Measurements from ENCODE around the gene DPYD. TPM values are rescaled to one million over a fixed set of nuclear protein-coding genes. Genes with fewer than 3 reads are reported as not detected.

The DPYD gene
- total RNA-seq, 1 donor from 2014 or later = 8.1 TPM

DNA sequence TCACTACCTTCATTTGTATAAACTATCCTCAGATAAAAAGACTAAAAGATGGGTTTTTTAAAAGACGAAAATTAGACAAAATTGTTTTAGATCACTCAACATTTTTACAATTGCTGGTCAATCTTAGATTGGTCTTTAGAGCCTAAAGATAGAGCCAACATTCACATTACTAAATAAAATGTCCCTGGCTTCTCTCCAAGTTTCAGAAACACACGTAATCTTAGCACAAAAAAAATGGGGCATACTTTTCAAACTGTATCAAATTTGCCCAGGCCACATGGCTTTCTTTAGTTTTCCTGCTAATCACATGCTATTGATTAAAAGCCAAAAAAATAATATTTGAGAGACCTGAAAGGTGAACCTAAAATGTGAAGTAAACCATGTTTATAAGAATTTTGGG lies 288.1 kb downstream of the DPYD start:
- Mint-ChIP-seq H3K4me3 (ENCODE audit: low read depth) (no peak overlapping the region), H3K9me3 (ENCODE audit: low read depth) (no peaks in the 10 kb centered on the region), H3K27me3 (no peaks in the 10 kb centered on the region), H3K4me1 (ENCODE audit: low read depth) (peaks cover 14% of the 10 kb centered on the region), H3K36me3 (ENCODE audit: insufficient read depth) (no peaks in the 10 kb centered on the region), H3K27ac (no peak overlapping the region)
- TF ChIP-seq, protein P1, sequence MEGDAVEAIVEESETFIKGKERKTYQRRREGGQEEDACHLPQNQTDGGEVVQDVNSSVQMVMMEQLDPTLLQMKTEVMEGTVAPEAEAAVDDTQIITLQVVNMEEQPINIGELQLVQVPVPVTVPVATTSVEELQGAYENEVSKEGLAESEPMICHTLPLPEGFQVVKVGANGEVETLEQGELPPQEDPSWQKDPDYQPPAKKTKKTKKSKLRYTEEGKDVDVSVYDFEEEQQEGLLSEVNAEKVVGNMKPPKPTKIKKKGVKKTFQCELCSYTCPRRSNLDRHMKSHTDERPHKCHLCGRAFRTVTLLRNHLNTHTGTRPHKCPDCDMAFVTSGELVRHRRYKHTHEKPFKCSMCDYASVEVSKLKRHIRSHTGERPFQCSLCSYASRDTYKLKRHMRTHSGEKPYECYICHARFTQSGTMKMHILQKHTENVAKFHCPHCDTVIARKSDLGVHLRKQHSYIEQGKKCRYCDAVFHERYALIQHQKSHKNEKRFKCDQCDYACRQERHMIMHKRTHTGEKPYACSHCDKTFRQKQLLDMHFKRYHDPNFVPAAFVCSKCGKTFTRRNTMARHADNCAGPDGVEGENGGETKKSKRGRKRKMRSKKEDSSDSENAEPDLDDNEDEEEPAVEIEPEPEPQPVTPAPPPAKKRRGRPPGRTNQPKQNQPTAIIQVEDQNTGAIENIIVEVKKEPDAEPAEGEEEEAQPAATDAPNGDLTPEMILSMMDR (IDR thresholded peaks at IDR 0.05; ENCODE audit: unreplicated experiment) = no peak
- DNase-seq (ENCODE audit: low spot score, unreplicated experiment) = no peak

DNA sequence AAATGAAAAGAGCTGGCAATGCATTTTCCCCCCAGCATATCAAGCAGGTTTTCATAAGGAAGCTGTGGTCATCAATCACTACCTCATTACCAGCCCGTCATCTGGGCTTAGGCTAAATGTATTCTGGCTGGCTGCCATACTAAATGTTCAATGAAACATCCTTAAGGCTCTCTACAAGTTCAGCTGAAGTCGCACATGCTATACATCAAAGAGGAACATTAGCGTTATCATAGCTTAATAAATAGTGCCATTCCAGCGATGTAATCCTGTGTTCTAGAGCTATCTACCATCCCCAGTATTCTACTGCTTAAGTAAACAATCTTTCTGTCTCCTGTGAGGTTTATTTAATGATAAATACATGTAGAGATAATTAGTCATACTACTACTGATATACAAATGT lies 288.8 kb downstream of the DPYD start:
- Mint-ChIP-seq H3K27ac (no peak overlapping the region), H3K4me1 (ENCODE audit: low read depth) (peaks cover 14% of the 10 kb centered on the region), H3K4me3 (ENCODE audit: low read depth) (no peak overlapping the region), H3K27me3 (no peaks in the 10 kb centered on the region), H3K36me3 (ENCODE audit: insufficient read depth) (no peaks in the 10 kb centered on the region), H3K9me3 (ENCODE audit: low read depth) (no peaks in the 10 kb centered on the region)
- TF ChIP-seq, protein P1 (IDR thresholded peaks at IDR 0.05; ENCODE audit: unreplicated experiment) = no peak
- no peak for DNase-seq (ENCODE audit: low spot score, unreplicated experiment)

DNA sequence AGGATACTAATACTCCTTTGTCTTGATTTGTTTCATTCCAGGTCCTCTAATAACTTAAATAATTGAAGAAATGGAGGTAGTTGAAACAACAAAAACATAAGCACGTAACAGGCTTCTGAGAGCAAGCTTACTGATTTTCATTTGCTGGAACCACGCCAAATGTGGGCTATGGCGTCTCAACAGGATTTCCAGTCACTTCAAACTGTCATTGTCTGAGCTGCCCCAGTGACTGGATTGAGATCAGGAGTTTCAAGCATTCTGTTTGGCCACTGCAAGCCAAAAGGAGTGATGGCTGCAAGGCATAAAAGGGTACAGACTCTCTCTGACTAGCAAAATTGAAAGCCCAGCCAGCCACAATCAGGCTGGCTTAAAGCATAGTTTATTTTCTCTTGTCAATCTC lies 289.9 kb downstream of the DPYD start:
- H3K36me3 Mint-ChIP-seq (ENCODE audit: insufficient read depth) = no peaks in the 10 kb centered on the region
- H3K27ac Mint-ChIP-seq = no peak overlapping the region
- DNase-seq (ENCODE audit: low spot score, unreplicated experiment) = no peak
- no peak overlapping the region for H3K4me3 Mint-ChIP-seq (ENCODE audit: low read depth)
- H3K4me1 Mint-ChIP-seq (ENCODE audit: low read depth) = peaks cover 14% of the 10 kb centered on the region
- H3K9me3 Mint-ChIP-seq (ENCODE audit: low read depth) = no peaks in the 10 kb centered on the region
- TF ChIP-seq, protein P1 (IDR thresholded peaks at IDR 0.05; ENCODE audit: unreplicated experiment) = no peak
- H3K27me3 Mint-ChIP-seq = no peaks in the 10 kb centered on the region

DNA sequence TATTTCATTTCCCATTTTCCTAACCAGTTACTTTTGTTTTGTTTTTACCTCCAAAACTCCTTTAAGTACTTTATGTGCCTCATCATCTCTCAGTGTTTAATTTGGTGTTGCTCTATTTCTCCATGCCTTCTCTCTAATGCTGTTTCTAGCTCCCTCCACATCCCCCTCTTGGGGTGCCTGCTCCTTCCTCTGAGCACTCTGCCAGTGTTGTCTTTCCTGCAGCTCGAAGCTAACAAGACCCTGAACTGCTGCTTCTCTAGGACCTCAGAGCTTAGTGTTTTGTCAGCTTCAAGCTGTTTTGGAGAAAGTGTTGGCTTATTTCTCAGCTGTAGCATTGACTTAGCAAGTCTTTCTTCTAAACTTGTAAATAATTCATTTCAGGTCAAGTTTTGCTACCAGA lies 290.6 kb downstream of the DPYD start:
- no peak overlapping the region for H3K4me3 Mint-ChIP-seq (ENCODE audit: low read depth)
- H3K36me3 Mint-ChIP-seq (ENCODE audit: insufficient read depth) = no peaks in the 10 kb centered on the region
- no peak for DNase-seq (ENCODE audit: low spot score, unreplicated experiment)
- TF ChIP-seq, protein P1 (IDR thresholded peaks at IDR 0.05; ENCODE audit: unreplicated experiment) = no peak
- H3K9me3 Mint-ChIP-seq (ENCODE audit: low read depth) = no peaks in the 10 kb centered on the region
- H3K27me3 Mint-ChIP-seq = no peaks in the 10 kb centered on the region
- peaks cover 14% of the 10 kb centered on the region for H3K4me1 Mint-ChIP-seq (ENCODE audit: low read depth)
- H3K27ac Mint-ChIP-seq = no peak overlapping the region

DNA sequence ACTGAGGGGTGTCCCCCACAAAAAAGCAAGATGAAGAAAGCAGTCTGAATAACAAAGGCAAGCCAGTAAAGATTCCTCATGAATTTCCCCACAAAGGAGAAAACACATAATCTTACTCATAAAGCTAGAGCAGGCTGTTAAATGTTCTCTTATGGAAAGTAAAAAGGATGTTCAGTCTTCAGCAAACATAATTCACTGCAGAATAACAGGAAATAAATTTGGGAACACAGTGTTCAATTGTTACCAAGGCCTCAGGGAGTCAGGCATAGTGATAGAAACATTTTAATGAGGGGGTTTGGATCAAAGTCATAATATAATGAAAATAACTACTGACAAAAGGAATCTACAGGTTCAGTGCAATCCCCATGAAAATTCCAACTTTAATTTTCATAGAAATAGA lies 297.6 kb downstream of the DPYD start:
- no peak overlapping the region for H3K27ac Mint-ChIP-seq
- TF ChIP-seq, protein P1 (IDR thresholded peaks at IDR 0.05; ENCODE audit: unreplicated experiment) = no peak
- no peak overlapping the region for H3K4me3 Mint-ChIP-seq (ENCODE audit: low read depth)
- H3K36me3 Mint-ChIP-seq (ENCODE audit: insufficient read depth) = peaks cover 3% of the 10 kb centered on the region
- no peak for DNase-seq (ENCODE audit: low spot score, unreplicated experiment)
- H3K27me3 Mint-ChIP-seq = no peaks in the 10 kb centered on the region
- H3K4me1 Mint-ChIP-seq (ENCODE audit: low read depth) = no peaks in the 10 kb centered on the region
- peaks cover 17% of the 10 kb centered on the region for H3K9me3 Mint-ChIP-seq (ENCODE audit: low read depth)
